HG03520 (cell line): ENCODE data around the gene HK1.
"Not testable (repeated sequence)": the region's sequence is repeated elsewhere in the genome, so short reads cannot be mapped to it uniquely, and the experiment has no call there.

Experiments
- ATAC-seq: cut with Tn5 transposase; IDR thresholded peaks from one replicate; pipeline ENCODE4 v1.9.1; 2021; ENCODE audit warnings: mild to moderate bottlenecking, moderate library complexity; ENCODE audit not compliant: unreplicated experiment

HK1 gene

DNA sequence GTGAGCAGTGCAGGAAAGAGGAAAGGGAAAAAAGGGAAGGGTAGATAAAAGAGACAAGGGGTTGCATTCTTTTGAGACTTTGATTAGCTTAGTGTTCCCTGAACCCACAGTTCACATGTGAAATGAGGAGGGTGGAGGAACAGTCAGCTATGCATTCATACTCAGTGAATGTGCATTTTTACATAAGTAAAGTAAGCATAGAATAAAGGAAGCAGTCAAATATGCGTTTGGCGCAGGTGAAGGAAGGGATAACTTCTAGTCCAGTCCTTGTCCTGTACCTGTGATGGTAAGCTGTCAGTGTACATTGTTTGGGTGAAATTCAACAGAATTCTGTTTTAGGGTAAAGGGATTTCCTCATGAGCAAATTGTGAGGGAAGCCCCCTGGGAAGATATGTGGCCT lies 28.1 kb downstream of the HK1 start:
- no peak for ATAC-seq

DNA sequence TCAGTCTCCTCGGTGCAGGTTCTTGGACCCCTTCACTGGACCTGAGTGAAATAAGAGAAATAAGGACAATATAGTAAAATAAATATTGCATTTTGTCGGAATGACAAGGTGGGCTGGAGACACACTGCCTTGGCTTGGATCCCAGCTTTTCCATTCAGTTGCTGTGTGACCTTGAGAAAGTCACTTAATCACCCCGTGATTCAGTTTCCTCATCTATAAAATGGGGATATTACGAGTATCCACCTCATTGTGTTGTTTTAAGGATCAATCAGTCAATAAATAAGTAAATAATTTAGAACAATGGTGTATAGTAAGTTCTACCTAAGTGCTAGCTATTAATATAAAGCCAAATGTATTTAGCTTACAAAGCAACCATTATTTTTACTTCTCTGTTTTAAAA lies 29.1 kb downstream of the HK1 start:
- ATAC-seq, result no peak

DNA sequence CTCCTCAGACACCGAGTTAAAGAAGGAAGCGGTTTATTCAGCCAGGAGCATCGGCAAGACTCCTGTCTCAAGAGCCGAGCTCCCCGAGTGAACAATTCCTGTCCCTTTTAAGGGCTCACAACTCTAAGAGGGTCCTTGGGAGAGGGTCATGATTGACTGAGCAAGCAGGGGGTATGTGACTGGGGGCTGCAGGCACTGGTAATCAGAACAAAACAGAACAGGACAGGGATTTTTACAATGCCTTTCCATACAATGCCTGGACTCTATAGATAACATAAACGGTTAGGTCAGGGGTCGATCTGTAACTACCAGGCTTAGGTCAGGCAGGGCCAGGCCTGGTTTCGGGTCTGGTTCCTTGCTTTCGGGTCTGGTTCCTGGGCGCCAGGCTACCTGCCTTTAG lies 30.0 kb downstream of the HK1 start:
- not testable (repeated sequence) for ATAC-seq

DNA sequence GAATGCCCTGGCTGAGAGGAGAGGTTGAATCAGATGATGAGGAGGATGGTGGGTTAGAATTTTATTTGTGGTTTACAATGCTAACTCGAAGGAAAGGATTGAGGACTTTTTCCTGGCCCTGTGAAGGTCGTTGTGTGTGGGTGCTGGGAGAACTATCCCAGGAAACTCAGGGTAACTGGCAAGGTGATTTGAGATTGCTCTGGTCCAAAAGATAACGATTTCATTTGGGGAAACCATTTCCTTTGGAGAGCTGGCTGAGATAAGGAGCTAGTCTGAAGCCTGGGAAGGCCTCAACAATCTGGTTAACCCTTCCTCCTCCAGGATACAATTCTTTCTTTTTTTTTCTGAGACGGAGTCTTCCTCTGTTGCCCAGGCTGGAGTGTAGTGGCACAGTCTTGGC lies 33.0 kb downstream of the HK1 start:
- ATAC-seq, result no peak

DNA sequence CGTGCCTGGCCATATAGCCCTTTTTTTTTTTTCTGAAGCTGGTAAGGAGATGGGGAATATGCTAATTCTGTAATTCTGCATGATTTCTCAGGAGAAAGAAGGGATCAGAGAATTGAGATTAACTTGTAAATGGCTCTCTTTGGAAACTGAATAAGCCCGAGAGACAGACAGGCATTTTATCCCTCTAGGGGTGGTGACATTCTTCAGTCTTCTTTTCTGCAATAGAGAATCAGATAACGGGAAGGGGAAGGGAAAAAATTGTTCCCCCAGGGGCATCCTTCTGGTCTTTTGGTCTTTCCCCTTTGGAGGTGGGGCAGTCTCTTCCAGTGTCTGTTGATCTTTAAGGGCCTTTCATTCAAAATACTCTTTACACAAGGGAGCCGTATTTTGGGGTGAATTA lies 34.2 kb downstream of the HK1 start:
- ATAC-seq, result no peak

DNA sequence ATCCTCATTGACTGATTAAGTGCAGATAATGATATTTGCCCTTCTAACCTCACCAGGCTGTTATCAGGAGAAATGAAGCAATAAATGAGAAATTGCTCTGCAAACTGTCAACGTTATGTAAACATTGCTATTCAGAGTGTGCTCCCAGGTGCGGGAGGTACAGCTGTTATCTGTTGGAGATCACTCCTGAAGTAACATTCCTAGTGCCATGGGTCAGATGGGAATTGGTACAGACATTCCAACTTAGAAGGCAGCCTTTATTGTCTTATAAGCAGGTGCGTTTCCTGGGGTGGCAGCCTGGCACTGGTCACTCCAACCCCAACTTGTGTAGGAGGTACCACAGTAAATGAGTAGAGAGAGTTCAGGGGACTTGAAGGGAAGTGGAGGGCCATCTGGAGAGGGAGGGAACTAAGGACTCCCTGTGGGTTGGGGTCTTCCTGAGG lies 36.8 kb downstream of the HK1 start:
- no peak for ATAC-seq

DNA sequence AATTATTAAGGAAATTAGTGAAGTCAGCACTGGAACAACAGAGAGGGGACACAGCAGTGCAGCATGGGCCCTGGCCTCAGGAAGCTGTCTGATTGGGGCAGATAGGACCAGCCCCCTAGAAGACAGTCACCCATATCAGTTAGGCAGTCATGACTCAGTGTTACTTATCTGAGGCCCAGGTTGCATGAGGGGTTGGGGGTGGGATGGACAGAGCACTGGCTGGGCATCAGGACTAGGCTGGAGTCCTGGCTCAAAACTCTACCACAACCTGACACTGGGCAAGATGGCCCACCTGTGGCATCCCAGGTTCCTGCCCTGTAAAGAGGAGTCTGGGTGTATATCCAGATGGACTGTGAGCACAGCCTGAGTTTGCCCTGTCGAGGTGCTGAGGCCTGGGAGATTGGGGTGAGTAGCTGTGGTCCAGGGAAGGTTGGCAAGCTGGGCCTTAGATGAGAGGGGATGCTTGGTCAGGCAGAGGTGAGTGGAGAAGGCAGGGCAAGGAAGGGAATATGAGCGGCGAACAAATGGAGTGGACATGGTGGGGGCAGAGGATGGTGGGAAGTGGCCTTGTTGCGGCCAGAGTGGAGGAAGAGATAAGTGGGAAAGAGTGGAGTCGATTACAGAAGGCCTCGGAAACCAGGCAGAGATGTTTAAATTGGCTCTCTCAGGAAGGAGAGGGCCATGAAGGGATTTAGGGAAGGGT lies 37.5 kb downstream of the HK1 start:
- no peak for ATAC-seq

DNA sequence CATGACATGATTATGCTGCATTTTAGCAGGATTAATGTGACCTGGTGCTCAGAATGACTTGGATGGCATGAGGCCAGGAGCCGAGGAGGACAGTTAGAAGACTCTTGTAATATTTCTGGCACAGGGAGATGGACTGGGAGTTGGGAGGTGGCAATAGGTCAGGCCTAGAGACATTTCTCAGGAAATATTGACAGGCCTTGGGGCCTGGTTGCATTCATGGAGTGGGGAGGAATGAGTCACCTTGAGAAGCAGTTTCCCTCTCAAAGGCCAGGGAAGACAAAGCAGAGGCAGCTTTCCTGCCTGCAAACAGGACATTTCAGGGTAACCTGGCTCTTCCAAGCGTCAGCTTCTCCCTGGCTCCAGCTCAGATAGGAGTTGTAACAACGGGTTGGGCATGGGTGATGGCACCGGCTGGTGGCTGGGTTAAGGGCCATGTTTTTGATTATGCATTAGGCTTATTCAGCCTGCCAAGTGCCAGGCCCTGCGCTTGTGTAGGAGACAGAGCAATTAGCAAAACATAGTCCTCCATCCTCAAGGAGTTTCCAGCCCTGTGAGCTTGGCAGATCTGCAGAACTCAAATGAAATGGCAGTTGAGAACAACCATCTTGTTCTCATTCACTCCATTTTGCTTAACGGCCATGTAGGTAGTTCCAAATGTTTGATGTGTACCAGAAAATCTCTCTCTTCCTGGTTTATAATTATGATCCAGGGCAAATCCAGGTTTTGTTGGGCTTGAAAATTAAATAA lies 38.2 kb downstream of the HK1 start:
- ATAC-seq, result no peak

DNA sequence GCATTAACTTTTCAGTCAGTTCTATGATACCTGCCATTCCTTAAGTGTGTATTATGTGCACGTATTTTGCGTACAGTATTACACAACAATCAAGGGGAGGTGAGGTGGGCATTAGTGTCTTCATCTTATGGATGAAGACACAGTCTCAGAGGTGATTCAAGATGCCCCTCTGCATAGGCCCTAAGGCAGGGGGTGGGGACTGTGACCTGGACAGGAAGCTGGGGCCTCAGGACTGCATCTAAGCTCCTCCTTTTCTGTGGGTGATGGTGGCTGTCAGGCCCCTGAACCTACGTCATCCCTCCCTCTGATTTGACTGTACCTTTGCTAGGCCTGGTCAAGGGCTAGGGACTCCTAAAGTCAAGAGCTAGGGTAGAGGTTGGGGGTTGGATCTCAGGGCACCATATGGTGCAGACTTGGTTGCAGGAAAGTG lies 38.9 kb downstream of the HK1 start:
- no peak for ATAC-seq

DNA sequence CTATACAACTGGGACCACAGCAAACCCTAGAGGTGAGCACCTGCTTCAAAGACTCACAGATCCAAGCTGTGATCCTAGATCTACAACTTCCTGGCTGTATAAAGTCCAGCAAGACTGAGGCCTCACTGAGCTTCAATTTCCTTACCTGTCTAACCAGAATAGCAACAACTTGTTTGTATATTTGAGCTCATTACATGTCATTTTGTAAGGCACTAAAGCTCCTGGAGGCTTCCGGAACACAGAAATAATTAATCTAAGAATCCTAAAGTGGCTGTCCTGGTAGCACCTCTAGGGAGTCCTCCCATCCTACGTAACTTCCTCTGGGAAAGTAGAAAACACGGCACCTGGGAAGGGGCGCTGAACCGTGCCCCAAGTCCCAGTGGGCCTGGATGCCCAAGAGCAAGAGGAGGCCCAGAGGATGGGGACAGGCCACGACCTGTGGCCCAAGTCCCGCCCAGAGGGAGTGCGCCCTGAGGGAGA lies 39.4 kb downstream of the HK1 start:
- no peak for ATAC-seq

DNA sequence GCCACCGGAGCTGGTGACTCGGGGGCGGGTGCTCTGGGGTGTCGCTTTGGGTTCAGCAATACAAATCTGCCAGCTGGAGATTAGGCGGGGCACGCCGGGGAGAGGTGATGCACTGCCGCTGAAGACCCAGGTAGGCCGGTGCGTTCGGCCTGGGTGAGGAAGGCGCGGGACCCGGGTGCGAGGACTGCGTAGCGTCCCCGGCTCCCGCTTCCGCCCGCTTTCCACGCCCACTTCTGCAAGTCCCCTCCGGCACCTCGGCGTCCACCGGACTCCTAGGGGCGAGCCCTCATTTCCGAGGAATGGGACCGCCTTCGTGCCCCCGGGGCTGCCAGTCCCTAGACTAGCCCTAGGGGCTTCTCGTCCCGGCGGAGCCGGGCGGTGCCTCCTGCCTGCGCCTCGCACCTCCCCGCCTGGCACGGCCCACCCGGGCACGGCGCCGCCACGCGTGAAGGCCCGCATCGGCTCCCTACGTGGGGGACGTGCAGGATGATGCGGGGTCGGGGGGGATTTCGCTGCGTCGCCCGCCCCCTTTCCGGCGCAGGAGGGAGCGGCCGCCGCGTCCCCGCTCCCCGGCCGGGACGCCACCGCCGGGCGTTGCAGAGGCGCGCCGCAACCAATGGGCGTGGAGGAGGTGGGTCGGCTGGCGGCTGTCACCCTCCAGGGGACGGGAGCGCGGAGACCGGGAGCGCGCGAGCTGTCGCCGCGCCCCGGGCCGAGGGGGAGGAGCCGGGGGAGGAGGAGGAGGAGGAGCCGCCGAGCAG lies 40.0 kb downstream of the HK1 start:
- ATAC-seq, result peak; percentile 76

DNA sequence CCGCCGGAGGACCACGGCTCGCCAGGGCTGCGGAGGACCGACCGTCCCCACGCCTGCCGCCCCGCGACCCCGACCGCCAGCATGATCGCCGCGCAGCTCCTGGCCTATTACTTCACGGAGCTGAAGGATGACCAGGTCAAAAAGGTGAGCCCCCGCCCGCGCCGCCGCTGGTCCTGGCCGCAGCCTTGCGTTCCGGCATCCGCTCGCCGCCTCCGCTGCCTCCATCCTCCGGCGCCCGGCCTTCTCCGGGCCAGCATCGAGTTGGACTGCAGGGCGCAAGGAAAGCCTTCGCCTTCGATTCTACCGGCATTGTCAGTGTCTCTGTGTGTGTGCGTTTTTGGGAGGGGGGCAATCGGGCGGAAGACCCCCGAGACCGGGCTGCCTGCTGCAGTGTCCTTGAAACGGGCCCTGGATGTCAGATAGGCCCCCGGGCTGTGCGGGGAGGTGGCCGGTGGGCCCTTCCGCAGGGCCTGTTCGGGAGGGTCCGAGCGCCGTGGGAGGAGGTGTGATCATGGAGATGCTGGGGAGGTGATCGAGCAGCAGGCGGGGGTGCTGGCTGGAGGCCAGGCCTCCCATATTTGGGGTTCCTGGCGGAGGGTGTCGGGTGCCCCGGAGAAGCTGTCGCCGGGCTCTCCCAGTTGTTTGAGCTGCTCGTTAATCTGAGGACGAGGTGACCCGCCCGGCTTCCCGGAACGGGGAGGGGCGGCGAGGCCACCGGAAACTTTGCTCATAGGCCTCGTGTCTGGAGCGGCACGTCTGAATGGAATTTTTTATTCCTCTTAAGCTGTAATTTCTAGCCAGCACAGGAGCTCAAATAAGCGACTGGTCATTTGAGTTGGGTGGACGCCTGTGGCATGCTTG lies 40.8 kb downstream of the HK1 start:
- ATAC-seq, result no peak

DNA sequence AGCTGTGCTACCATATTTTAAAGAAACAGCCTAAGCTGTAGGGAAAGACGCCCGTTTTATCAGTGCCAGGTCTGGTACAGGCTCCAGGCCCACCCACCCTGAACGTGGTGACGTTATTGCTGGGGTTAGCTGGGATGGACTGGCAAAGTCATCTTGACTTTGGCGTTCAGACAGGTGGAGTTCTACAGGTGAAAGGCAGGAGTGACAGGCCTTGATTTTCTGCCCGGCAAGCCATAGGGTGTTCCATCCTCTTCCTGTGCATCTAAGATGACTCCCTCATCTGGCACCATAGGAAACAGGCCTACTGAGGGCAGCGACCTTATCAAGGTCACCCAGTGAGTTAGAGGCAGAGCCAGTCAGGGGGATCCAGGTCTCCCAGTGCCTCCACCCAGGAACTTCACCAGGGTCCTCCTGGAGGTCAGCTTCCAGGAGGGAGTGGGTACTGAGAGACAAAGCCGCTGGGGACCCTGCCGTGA lies 41.6 kb downstream of the HK1 start:
- no peak for ATAC-seq

DNA sequence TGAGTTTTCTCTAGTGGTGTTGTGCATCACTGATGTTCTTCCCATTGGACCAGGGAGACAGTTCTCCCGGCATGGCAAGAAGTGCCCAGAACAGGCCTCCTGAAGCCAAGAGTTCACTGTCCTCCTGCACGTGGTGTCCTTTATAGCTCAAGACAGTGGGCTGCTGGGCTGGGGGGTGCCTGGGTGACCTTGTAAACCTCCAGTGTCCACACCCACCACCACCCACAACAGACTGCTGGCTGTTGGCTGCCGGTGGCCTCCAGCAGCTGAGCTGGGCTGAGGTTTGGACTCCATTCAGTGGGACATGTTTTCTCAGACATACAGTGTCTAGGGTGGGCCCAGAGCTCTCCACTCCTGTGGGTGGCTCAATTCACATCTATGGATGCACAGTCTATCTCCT lies 42.2 kb downstream of the HK1 start:
- no peak for ATAC-seq

DNA sequence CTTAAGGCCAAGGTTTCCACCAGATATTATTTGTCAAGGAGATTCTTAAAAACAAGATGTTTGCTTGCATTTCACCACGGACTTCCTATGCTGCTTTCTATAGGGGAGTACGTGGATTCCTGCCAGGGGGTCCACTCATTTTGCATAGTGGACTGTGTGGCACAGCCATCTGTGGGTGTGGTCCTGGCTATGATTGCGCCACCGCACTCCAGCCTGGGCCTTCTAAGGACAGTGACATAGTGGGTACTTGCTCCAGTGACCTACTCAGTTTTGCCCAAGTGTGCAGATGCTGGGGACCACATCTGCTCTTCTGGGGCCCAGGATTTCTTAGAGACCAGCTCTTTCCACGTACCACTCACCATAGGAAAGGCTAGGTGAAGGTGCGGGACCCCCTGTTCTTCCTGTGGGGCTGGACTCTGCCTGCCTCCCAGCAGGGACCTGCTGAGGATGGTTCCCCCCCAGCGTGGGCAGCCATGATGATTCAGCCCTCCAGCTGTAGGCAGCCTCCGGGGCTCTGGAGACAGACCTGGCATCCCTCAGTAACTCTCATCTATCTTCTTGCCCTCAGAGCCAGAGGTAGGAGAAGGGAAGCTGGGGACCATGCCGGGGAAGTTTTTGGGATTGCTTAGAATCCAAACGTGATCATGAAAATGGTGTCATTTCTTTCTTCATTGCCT lies 42.9 kb downstream of the HK1 start:
- no peak for ATAC-seq

DNA sequence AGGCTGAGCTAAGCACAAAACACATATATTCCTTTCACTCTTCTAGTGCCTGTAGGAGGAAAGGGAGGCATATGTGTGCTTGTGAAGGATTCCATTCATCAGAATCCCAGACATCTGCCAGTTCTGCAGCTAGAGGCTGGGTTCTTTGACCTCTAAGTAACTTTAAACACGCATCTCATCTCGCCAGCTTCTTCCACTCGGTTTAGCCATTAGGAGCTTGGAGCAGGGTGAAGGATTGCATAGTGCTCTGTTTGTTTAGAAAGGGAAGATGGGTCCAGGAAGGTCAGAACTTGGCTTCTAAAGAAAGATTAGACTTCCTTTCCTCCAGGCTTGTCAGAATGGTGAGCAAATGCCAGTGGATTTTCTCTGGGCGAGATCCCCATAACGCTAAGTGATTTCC lies 43.6 kb downstream of the HK1 start:
- no peak for ATAC-seq

DNA sequence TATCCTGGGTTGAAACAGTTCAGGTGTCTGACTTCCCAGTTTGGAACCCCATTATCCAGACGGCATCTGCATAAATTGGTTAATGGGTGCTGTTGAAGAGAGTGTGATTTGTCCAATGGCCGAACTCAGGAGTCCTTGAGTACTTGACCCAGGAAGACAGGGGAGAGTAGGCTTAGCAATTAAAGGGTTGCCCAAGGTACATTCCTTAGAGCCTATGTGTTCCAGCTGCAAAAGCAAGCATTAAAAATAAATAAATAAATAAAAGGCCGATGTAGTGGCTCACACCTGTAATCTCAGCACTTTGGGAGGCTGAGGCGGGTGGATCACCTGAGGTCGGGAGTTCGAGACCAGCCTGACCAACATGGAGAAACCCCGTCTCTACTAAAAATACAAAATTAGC lies 44.0 kb downstream of the HK1 start:
- ATAC-seq, result not testable (repeated sequence)

DNA sequence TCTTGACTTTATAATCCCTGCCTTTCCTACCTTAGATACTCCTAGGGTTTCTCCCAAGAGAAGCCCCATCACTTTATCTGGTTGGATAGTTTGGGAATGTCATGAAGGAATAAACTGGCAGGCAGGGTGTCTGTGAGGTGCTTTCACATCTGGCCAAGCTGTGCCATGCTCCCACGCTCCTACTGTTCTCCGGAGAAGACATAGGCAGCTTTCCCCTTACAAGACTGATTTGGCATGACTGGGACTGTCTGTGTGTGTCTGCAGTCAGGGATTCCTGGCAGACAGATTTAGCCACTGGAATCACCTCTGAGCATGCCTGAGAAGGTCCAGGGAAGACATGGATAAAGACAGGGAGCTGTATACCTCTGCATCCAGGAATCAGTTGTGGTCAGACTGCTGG lies 45.3 kb downstream of the HK1 start:
- no peak for ATAC-seq

DNA sequence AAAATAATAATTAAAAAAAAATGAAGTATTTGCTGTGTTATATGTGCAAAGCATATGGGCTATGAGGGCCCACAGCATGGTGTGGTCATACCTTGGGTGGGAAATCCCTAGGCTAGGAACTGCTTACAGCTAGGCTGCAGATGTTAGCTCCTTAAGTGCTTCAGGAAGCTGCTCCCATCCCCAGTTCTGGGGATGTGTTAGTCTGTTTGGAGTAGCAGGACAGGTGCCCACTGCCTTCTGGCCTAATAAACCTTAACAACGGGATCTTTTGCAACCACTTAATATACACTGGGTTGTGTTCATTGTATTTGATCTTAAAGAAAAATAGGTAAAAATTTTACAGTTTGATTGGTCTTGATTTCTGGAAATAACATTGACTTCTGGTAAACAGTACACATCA lies 46.3 kb downstream of the HK1 start:
- ATAC-seq, result no peak
